Uterus (tissue), 2 donors: ENCODE measurements around the gene FAM13B.

Experiments used
- CTCF ChIP-seq, 4 experiments: fragments of 200-600 bp in 2 of 4; fragments of 450-650 bp in 2 of 4; sonication (generic) in 2 of 4; IDR thresholded peaks; one replicate each; pipeline ENCODE4 v1.5.1; 2016 to 2019; ENCODE audit warnings: antibody characterized with exemption in 4 of 4, mild to moderate bottlenecking in 2 of 4, moderate library complexity in 1 of 4
- POLR2A ChIP-seq, 2 donors: fragments of 450-650 bp; IDR thresholded peaks; one replicate each; pipeline ENCODE4 v1.6.1; 2016; ENCODE audit warnings: antibody characterized with exemption in 2 of 2, mild to moderate bottlenecking in 1 of 2, moderate library complexity in 1 of 2

DNA sequence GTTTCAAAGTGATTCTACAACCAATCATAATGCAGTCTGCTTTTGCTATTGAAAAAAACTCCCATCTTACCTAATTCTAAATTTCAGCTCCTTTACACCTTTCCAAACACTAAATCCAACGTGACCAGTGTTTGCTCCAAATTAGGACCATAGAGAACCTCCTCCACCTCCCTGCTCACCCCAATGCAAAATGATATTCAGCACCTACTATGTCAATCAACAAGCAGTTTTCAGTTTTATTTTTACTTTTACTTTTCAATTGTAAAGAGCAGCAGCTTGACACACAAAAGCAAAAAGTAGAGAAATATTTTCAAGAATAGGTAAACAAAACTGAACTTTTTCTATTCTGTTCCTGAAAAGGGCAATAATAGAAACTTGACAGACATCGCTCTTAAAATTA, 3.4 kb downstream of the FAM13B start:
- TF ChIP-seq CTCF (IDR thresholded peaks at IDR 0.05) = no peak
- TF ChIP-seq POLR2A (IDR thresholded peaks at IDR 0.05) = no peak
